ENCODE results near the gene IRX4.

Gene IRX4

DNA sequence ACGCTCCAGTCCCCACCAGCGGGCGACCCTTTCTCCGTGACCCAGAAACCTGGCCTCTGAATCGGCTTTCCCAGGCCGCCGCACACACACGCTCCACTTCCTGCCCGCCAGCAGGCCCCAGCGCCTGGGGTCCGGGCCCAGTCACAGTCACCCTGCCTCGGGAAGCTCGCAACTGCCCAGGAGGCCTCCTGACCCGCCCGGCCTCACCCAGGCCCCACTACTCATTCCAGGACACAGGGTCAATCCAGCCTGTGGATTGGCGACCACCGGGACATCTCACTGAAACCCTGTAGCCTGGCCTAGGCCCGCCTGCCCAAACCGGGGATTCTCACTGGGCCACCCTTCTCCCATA lies 2.7 kb upstream of the IRX4 start:
- Histone ChIP-seq H3K4me1 (ENCODE audit: control extremely low read depth in 1 of 4, control insufficient read depth in 4 of 4, insufficient read depth in 4 of 4, low read length in 3 of 4) (peaks cover 0 to 46% (median 11%) of the 10 kb centered on the region in 4 experiments), H3K36me3 (ENCODE audit: control insufficient read depth in 4 of 4, insufficient read depth in 4 of 4, low read length in 3 of 4) (no peaks in the 10 kb centered on the region), H3K27me3 (replicated peaks in 2 of 5; ENCODE audit: control insufficient read depth in 4 of 5, insufficient read depth in 5 of 5, low read length in 4 of 5) (peaks cover 5 to 100% (median 36%) of the 10 kb centered on the region in 5 experiments), H3K27ac (ENCODE audit: insufficient read depth in 1 of 2, low read depth in 1 of 2, low read length in 2 of 2, poor library complexity in 1 of 2, severe bottlenecking in 2 of 2) (no peak overlapping the region), H3K9me3 (ENCODE audit: control extremely low read depth in 1 of 5, control insufficient read depth in 4 of 5, insufficient read depth in 2 of 5, low read depth in 1 of 5, low read length in 4 of 5) (no peaks in the 10 kb centered on the region), H3K4me3 (ENCODE audit: control insufficient read depth in 1 of 7, extremely low read depth in 1 of 7, insufficient read depth in 4 of 7, low read depth in 2 of 7, low read length in 6 of 7) (no peak overlapping the region)
- no peak for DNase-seq
- ChIA-PET CTCF (no interaction called here), POLR2A (no interaction called here)
- 7% methylated on average over 12 of the region's 19 CpGs for WGBS (ENCODE audit: insufficient coverage)

DNA sequence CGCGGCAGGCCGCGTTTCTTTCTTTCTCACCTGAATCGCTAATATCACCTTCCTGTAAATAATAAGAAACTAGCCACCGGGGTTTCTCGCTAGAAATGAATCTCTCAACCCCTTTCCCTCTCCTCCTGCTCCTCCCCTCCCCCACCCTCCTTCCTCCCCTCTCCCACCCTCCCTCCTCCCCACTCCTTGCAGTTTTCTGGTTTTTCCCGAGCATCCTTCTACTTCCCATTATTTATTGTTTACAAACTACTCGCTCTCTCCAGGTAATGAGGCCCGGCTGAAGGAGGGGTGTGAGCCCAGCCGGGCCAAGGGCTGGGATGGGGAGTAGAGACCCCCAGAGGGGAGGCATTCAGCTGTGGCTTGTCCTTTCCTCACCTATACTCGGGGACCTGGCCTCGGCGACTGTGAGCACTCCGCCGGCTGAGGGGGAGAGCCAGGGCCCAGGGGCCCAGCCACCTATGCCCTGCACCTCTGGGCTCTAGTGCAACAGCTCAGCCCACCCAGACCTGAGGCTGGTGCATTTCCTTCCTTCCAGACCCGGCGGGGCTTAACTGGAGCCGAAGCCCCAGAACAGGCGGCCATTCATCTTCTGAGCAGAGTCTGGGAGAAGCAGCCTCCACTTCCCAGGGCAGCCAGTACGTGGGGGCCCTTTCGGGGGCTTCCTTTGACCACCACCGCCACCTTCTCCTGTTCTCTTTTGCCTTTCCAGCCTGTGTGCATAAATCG lies 2.1 kb upstream of the IRX4 start:
- Histone ChIP-seq H3K27me3 (replicated peaks in 2 of 5; ENCODE audit: control insufficient read depth in 4 of 5, insufficient read depth in 5 of 5, low read length in 4 of 5) (peaks cover 5 to 100% (median 38%) of the 10 kb centered on the region in 5 experiments), H3K27ac (ENCODE audit: insufficient read depth in 1 of 2, low read depth in 1 of 2, low read length in 2 of 2, poor library complexity in 1 of 2, severe bottlenecking in 2 of 2) (no peak overlapping the region), H3K4me3 (ENCODE audit: control insufficient read depth in 1 of 7, extremely low read depth in 1 of 7, insufficient read depth in 4 of 7, low read depth in 2 of 7, low read length in 6 of 7) (no peak overlapping the region), H3K36me3 (ENCODE audit: control insufficient read depth in 4 of 4, insufficient read depth in 4 of 4, low read length in 3 of 4) (no peaks in the 10 kb centered on the region), H3K9me3 (ENCODE audit: control extremely low read depth in 1 of 5, control insufficient read depth in 4 of 5, insufficient read depth in 2 of 5, low read depth in 1 of 5, low read length in 4 of 5) (no peaks in the 10 kb centered on the region), H3K4me1 (ENCODE audit: control extremely low read depth in 1 of 4, control insufficient read depth in 4 of 4, insufficient read depth in 4 of 4, low read length in 3 of 4) (peaks cover 0 to 46% (median 11%) of the 10 kb centered on the region in 4 experiments)
- DNase-seq, result no peak
- ChIA-PET POLR2A (no interaction called here), CTCF (no interaction called here)
- WGBS (ENCODE audit: insufficient coverage), result 2% methylated on average over 16 of the region's 24 CpGs

DNA sequence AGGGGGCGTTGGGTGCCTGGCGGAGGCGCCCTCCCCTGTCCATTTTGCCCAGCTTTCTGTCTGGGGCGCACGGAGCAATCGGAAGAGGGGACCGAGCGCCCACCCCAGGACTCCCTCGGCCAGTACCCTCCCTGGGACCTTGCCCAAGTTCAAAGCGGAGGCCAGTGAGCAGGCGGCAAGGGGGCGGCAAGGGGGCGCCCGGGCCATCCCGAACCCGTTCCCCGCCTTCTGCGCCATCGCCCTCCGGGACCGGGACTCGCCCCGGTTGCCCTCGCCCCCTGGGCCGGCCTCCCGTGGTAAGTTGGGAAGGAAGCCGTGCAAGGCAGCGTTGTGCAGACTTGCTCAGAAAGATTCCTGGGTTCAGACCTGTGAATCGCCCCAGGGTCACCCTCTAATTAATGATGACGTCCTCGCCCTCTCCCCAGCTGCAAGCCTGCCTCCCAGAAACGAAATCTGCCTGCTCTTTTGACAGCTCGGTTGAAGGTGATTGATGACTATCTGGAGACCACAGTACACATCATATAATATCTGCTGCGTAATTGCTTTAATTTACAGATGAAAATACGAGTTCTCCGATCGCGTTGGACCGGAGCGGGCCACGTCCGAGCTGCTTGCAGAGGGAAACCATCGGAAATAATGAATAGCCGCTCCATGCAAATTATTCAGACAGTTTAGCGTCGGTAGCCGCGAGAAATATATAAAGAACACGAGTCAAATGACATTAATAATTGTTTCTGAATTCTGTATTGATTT lies 1.4 kb upstream of the IRX4 start:
- H3K4me3 ChIP-seq (ENCODE audit: control insufficient read depth in 1 of 7, extremely low read depth in 1 of 7, insufficient read depth in 4 of 7, low read depth in 2 of 7, low read length in 6 of 7), result peak overlapping the region in 2 of 7 experiments; percentile 3 to 46
- ChIA-PET POLR2A (no interaction called here), CTCF (no interaction called here)
- no peaks in the 10 kb centered on the region for H3K9me3 ChIP-seq (ENCODE audit: control extremely low read depth in 1 of 5, control insufficient read depth in 4 of 5, insufficient read depth in 2 of 5, low read depth in 1 of 5, low read length in 4 of 5)
- 3% methylated on average over 29 of the region's 49 CpGs for WGBS (ENCODE audit: insufficient coverage)
- peaks cover 5 to 100% (median 42%) of the 10 kb centered on the region in 5 experiments for H3K27me3 ChIP-seq (replicated peaks in 2 of 5; ENCODE audit: control insufficient read depth in 4 of 5, insufficient read depth in 5 of 5, low read length in 4 of 5)
- peaks cover 0 to 46% (median 11%) of the 10 kb centered on the region in 4 experiments for H3K4me1 ChIP-seq (ENCODE audit: control extremely low read depth in 1 of 4, control insufficient read depth in 4 of 4, insufficient read depth in 4 of 4, low read length in 3 of 4)
- no peak overlapping the region for H3K27ac ChIP-seq (ENCODE audit: insufficient read depth in 1 of 2, low read depth in 1 of 2, low read length in 2 of 2, poor library complexity in 1 of 2, severe bottlenecking in 2 of 2)
- H3K36me3 ChIP-seq (ENCODE audit: control insufficient read depth in 4 of 4, insufficient read depth in 4 of 4, low read length in 3 of 4), result no peaks in the 10 kb centered on the region
- DNase-seq, result no peak

DNA sequence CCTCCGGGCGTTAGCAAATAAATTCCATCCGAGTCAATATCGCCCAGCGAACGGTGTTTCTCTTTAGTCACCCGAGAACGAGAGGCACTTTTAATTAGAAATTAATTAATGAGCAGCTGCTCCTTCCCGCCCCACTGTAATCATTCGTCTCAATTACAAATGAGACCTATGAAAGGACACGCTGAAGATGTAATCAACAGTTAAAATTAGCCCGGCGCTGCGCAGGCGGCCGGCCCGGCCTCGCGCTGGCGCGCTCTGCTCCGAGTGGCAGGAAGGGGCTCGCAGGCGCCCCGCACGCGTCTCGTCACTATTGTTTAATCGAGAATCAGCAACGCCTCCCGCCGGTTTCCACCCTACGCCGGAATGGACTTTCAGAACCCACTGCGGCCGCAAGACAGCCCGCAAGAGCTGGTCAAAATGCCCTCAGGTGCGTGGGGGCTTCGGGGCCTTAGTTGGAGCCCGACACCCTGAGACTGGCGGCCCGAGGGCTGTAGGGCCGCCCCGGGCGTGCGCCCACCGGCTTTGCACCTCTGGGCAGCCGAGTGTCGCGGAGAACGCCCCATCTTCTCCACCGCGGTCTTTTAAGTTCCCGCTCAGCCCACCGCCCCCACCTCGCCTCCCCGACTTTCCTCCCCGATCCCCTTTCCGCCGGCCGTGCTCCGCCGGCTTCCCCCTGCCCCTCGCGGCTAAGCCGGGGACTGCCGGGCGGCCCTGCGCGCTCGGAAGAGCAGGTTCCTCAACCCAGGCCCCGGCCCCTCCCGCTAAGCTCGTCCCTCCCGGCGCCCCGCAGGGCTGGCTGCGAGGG lies 597 bp upstream of the IRX4 start:
- Histone ChIP-seq H3K9me3 (ENCODE audit: control extremely low read depth in 1 of 5, control insufficient read depth in 4 of 5, insufficient read depth in 2 of 5, low read depth in 1 of 5, low read length in 4 of 5) (no peaks in the 10 kb centered on the region), H3K36me3 (ENCODE audit: control insufficient read depth in 4 of 4, insufficient read depth in 4 of 4, low read length in 3 of 4) (no peaks in the 10 kb centered on the region), H3K4me3 (ENCODE audit: control insufficient read depth in 1 of 7, extremely low read depth in 1 of 7, insufficient read depth in 4 of 7, low read depth in 2 of 7, low read length in 6 of 7) (peak overlapping the region in 4 of 7 experiments; percentile 6 to 55 (median 52)), H3K4me1 (ENCODE audit: control extremely low read depth in 1 of 4, control insufficient read depth in 4 of 4, insufficient read depth in 4 of 4, low read length in 3 of 4) (peaks cover 0 to 47% (median 11%) of the 10 kb centered on the region in 4 experiments), H3K27me3 (replicated peaks in 2 of 5; ENCODE audit: control insufficient read depth in 4 of 5, insufficient read depth in 5 of 5, low read length in 4 of 5) (peaks cover 5 to 99% (median 46%) of the 10 kb centered on the region in 5 experiments), H3K27ac (ENCODE audit: insufficient read depth in 1 of 2, low read depth in 1 of 2, low read length in 2 of 2, poor library complexity in 1 of 2, severe bottlenecking in 2 of 2) (no peak overlapping the region)
- POLR2A ChIA-PET, result no interaction called here
- DNase-seq, result peak; percentile 31 to 55 (median 42)
- WGBS (ENCODE audit: insufficient coverage), result 2% methylated on average over 66 of the region's 78 CpGs
- CTCF ChIA-PET, result interaction anchor here (1.0 kb wide), 1 partner anchor 22 kb away, joined by 3 read pairs; no protein-coding TSS in a partner anchor

- 9% methylated on average over 44 of the region's 59 CpGs for WGBS (ENCODE audit: insufficient coverage)
- Histone ChIP-seq H3K36me3 (ENCODE audit: control insufficient read depth in 4 of 4, insufficient read depth in 4 of 4, low read length in 3 of 4) (no peaks in the 10 kb centered on the region), H3K27me3 (replicated peaks in 2 of 5; ENCODE audit: control insufficient read depth in 4 of 5, insufficient read depth in 5 of 5, low read length in 4 of 5) (peaks cover 9 to 99% (median 44%) of the 10 kb centered on the region in 5 experiments), H3K27ac (ENCODE audit: insufficient read depth in 1 of 2, low read depth in 1 of 2, low read length in 2 of 2, poor library complexity in 1 of 2, severe bottlenecking in 2 of 2) (no peak overlapping the region), H3K9me3 (ENCODE audit: control extremely low read depth in 1 of 5, control insufficient read depth in 4 of 5, insufficient read depth in 2 of 5, low read depth in 1 of 5, low read length in 4 of 5) (no peaks in the 10 kb centered on the region), H3K4me1 (ENCODE audit: control extremely low read depth in 1 of 4, control insufficient read depth in 4 of 4, insufficient read depth in 4 of 4, low read length in 3 of 4) (peaks cover 0 to 44% (median 11%) of the 10 kb centered on the region in 4 experiments), H3K4me3 (ENCODE audit: control insufficient read depth in 1 of 7, extremely low read depth in 1 of 7, insufficient read depth in 4 of 7, low read depth in 2 of 7, low read length in 6 of 7) (no peak overlapping the region)
- POLR2A ChIA-PET, result no interaction called here
- CTCF ChIA-PET, result no interaction called here
- no peak for DNase-seq
Observed at GRCh38 chr5:1881731-1882336, 891 bp downstream of the IRX4 start.

- 11% methylated on average over 5 of the region's 10 CpGs for WGBS (ENCODE audit: insufficient coverage)
- H3K27me3 ChIP-seq (replicated peaks in 2 of 5; ENCODE audit: control insufficient read depth in 4 of 5, insufficient read depth in 5 of 5, low read length in 4 of 5), result peaks cover 9 to 99% (median 44%) of the 10 kb centered on the region in 5 experiments
- H3K27ac ChIP-seq (ENCODE audit: insufficient read depth in 1 of 2, low read depth in 1 of 2, low read length in 2 of 2, poor library complexity in 1 of 2, severe bottlenecking in 2 of 2), result no peak overlapping the region
- ChIA-PET POLR2A (no interaction called here), CTCF (no interaction called here)
- no peaks in the 10 kb centered on the region for H3K9me3 ChIP-seq (ENCODE audit: control extremely low read depth in 1 of 5, control insufficient read depth in 4 of 5, insufficient read depth in 2 of 5, low read depth in 1 of 5, low read length in 4 of 5)
- DNase-seq, result peak in 1 of 3 donors; percentile 31
- H3K36me3 ChIP-seq (ENCODE audit: control insufficient read depth in 4 of 4, insufficient read depth in 4 of 4, low read length in 3 of 4), result no peaks in the 10 kb centered on the region
- H3K4me1 ChIP-seq (ENCODE audit: control extremely low read depth in 1 of 4, control insufficient read depth in 4 of 4, insufficient read depth in 4 of 4, low read length in 3 of 4), result peaks cover 0 to 42% (median 11%) of the 10 kb centered on the region in 4 experiments
- H3K4me3 ChIP-seq (ENCODE audit: control insufficient read depth in 1 of 7, extremely low read depth in 1 of 7, insufficient read depth in 4 of 7, low read depth in 2 of 7, low read length in 6 of 7), result no peak overlapping the region
Observed at GRCh38 chr5:1881098-1881572, 1.6 kb downstream of the IRX4 start.
